NB4 (cell line): ENCODE results near the gene OR14A16.

Experiments used
- MYC ChIP-seq: IDR thresholded peaks from 2 replicates; pipeline ENCODE4 v1.6.1; 2011; ENCODE audit warnings: low read depth, low read length
- POLR2A ChIP-seq: IDR thresholded peaks from 2 replicates; pipeline ENCODE4 v1.6.1; 2011; ENCODE audit warnings: mild to moderate bottlenecking; ENCODE audit not compliant: insufficient read length; ENCODE audit errors: extremely low read depth
- TF ChIP-seq, protein P1 (sequence below): IDR thresholded peaks from one replicate; pipeline ENCODE4 v1.5.1; 2012; ENCODE audit warnings: low read depth, low read length
- TF ChIP-seq, protein P2 (sequence below): IDR thresholded peaks from 2 replicates; pipeline ENCODE4 v1.6.1; 2011; ENCODE audit warnings: low read depth, low read length

DNA sequence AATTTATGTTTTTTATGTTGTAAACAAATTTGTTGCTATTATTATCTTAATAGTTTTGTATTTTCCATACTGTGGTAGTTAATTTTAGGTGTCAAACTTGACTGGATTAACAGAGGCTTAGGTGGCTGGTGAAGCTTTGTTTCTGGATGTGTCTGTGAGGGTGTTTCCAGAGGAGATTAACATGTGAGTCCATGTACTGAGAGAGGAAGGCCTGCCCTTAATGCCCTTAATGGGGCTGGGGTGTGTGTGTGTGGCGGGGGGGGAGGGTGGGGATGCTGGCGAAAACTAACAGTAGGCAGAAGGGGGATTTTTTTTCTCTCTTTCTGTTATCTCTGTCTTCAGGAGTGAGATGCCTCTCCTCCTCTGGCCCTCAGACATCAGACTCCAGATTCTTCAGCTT is 1.9 kb downstream of the OR14A16 start:
- TF ChIP-seq, protein P1, sequence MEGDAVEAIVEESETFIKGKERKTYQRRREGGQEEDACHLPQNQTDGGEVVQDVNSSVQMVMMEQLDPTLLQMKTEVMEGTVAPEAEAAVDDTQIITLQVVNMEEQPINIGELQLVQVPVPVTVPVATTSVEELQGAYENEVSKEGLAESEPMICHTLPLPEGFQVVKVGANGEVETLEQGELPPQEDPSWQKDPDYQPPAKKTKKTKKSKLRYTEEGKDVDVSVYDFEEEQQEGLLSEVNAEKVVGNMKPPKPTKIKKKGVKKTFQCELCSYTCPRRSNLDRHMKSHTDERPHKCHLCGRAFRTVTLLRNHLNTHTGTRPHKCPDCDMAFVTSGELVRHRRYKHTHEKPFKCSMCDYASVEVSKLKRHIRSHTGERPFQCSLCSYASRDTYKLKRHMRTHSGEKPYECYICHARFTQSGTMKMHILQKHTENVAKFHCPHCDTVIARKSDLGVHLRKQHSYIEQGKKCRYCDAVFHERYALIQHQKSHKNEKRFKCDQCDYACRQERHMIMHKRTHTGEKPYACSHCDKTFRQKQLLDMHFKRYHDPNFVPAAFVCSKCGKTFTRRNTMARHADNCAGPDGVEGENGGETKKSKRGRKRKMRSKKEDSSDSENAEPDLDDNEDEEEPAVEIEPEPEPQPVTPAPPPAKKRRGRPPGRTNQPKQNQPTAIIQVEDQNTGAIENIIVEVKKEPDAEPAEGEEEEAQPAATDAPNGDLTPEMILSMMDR = no peak
- TF ChIP-seq POLR2A (no peak), MYC (no peak)
- TF ChIP-seq, protein P2, sequence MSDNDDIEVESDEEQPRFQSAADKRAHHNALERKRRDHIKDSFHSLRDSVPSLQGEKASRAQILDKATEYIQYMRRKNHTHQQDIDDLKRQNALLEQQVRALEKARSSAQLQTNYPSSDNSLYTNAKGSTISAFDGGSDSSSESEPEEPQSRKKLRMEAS = no peak
